Measurements from ENCODE around the gene ELP4. TPM values are rescaled to one million over a fixed set of nuclear protein-coding genes. Genes with fewer than 3 reads are reported as not detected.

The ELP4 gene
- polyA plus RNA-seq, 3 donors: 6.0 to 17.8 (median 16.4) TPM

- peaks cover 24 to 79% of the 10 kb centered on the region in 2 donors for H3K9me3 ChIP-seq (replicated peaks in 1 of 2; ENCODE audit: control insufficient read depth in 1 of 2, insufficient read depth in 1 of 2, low read length in 2 of 2)
- Mint-ChIP-seq H3K9me3 (peaks cover 13 to 57% (median 48%) of the 10 kb centered on the region in 7 donors), H3K36me3 (peaks cover 20 to 37% of the 10 kb centered on the region in 2 donors), H3K4me1 (peaks cover 42% of the 10 kb centered on the region), H3K27me3 (ENCODE audit: low read depth in 3 of 3) (peaks cover 95 to 99% (median 98%) of the 10 kb centered on the region in 3 donors), H3K4me3 (peak overlapping the region in 1 of 2 donors; percentile 88), H3K27ac (no peak overlapping the region)
- peaks cover 10 to 29% of the 10 kb centered on the region in 2 donors for H3K4me1 ChIP-seq (ENCODE audit: control insufficient read depth in 1 of 2, insufficient read depth in 2 of 2, low read length in 2 of 2)
- no peaks in the 10 kb centered on the region for H3K36me3 ChIP-seq (replicated peaks in 1 of 2; ENCODE audit: control insufficient read depth in 1 of 2, insufficient read depth in 2 of 2, low read length in 2 of 2)
- TF ChIP-seq CTCF (IDR thresholded peaks at IDR 0.05): no peak
- H3K79me2 ChIP-seq (ENCODE audit: insufficient read depth, low read length): no peaks in the 10 kb centered on the region
- no peaks in the 10 kb centered on the region for H4K20me1 ChIP-seq (ENCODE audit: insufficient read depth, low read length)
- no peak overlapping the region for H2AFZ ChIP-seq (ENCODE audit: insufficient read depth, low read depth, low read length, poor library complexity, severe bottlenecking)
- no peak for DNase-seq
- no CpG with 5 or more reads among the region's 6 CpGs for WGBS (ENCODE audit: insufficient coverage)
- H3K27me3 ChIP-seq (ENCODE audit: control insufficient read depth in 2 of 2, insufficient read depth in 2 of 2, low read length in 2 of 2): peaks cover 91 to 100% of the 10 kb centered on the region in 2 donors
- no peak overlapping the region for H3K9ac ChIP-seq (ENCODE audit: insufficient read depth, low read length, poor library complexity, severe bottlenecking)
- H3K27ac ChIP-seq (ENCODE audit: low read depth in 1 of 2, low read length in 2 of 2): no peak overlapping the region
- no peak overlapping the region for H3K4me3 ChIP-seq (replicated peaks in 1 of 3; ENCODE audit: low read depth in 2 of 3, low read length in 3 of 3)
- intact Hi-C loops (cut with micrococcal nuclease): no loop called here
- no peak overlapping the region for H3K4me2 ChIP-seq (replicated peaks; ENCODE audit: extremely low read depth, low read length, poor library complexity, severe bottlenecking)
These were observed 292.5 kb downstream of the ELP4 start for GRCh38 chr11:31802000-31802551.

- Histone ChIP-seq H2AFZ (ENCODE audit: insufficient read depth, low read depth, low read length, poor library complexity, severe bottlenecking) (no peak overlapping the region), H3K4me2 (replicated peaks; ENCODE audit: extremely low read depth, low read length, poor library complexity, severe bottlenecking) (no peak overlapping the region), H4K20me1 (ENCODE audit: insufficient read depth, low read length) (no peaks in the 10 kb centered on the region), H3K27me3 (ENCODE audit: control insufficient read depth in 2 of 2, insufficient read depth in 2 of 2, low read length in 2 of 2) (peaks cover 91 to 100% of the 10 kb centered on the region in 2 donors), H3K4me3 (replicated peaks in 1 of 3; ENCODE audit: low read depth in 2 of 3, low read length in 3 of 3) (no peak overlapping the region), H3K9ac (ENCODE audit: insufficient read depth, low read length, poor library complexity, severe bottlenecking) (no peak overlapping the region), H3K27ac (ENCODE audit: low read depth in 1 of 2, low read length in 2 of 2) (no peak overlapping the region), H3K9me3 (replicated peaks in 1 of 2; ENCODE audit: control insufficient read depth in 1 of 2, insufficient read depth in 1 of 2, low read length in 2 of 2) (peaks cover 24 to 84% of the 10 kb centered on the region in 2 donors), H3K79me2 (ENCODE audit: insufficient read depth, low read length) (no peaks in the 10 kb centered on the region), H3K4me1 (ENCODE audit: control insufficient read depth in 1 of 2, insufficient read depth in 2 of 2, low read length in 2 of 2) (peaks cover 10 to 29% of the 10 kb centered on the region in 2 donors), H3K36me3 (replicated peaks in 1 of 2; ENCODE audit: control insufficient read depth in 1 of 2, insufficient read depth in 2 of 2, low read length in 2 of 2) (no peaks in the 10 kb centered on the region)
- intact Hi-C loops (cut with micrococcal nuclease): no loop called here
- TF ChIP-seq CTCF (IDR thresholded peaks at IDR 0.05): no peak
- Mint-ChIP-seq H3K4me1 (peaks cover 39% of the 10 kb centered on the region), H3K4me3 (peak overlapping the region in 1 of 2 donors; percentile 91), H3K36me3 (peaks cover 20 to 37% of the 10 kb centered on the region in 2 donors), H3K27me3 (ENCODE audit: low read depth in 3 of 3) (peaks cover 95 to 99% (median 98%) of the 10 kb centered on the region in 3 donors), H3K9me3 (peaks cover 13 to 61% (median 49%) of the 10 kb centered on the region in 7 donors), H3K27ac (no peak overlapping the region)
- DNase-seq: no peak
- 10% methylated on average over 20 of the region's 20 CpGs for WGBS (ENCODE audit: insufficient coverage)
These were observed 293.0 kb downstream of the ELP4 start for GRCh38 chr11:31802609-31802989.

Measured in CD14-positive monocyte (primary cell).